GM18502 (cell line): Measurements from ENCODE around the gene ZNF445.
"Not testable (repeated sequence)": the region's sequence is repeated elsewhere in the genome, so short reads cannot be mapped to it uniquely, and the experiment has no call there.

Source experiments
- ATAC-seq: cut with Tn5 transposase; IDR thresholded peaks from one replicate; pipeline ENCODE4 v1.9.1; 2021; ENCODE audit warnings: mild to moderate bottlenecking; ENCODE audit not compliant: unreplicated experiment, poor library complexity

The ZNF445 gene

DNA sequence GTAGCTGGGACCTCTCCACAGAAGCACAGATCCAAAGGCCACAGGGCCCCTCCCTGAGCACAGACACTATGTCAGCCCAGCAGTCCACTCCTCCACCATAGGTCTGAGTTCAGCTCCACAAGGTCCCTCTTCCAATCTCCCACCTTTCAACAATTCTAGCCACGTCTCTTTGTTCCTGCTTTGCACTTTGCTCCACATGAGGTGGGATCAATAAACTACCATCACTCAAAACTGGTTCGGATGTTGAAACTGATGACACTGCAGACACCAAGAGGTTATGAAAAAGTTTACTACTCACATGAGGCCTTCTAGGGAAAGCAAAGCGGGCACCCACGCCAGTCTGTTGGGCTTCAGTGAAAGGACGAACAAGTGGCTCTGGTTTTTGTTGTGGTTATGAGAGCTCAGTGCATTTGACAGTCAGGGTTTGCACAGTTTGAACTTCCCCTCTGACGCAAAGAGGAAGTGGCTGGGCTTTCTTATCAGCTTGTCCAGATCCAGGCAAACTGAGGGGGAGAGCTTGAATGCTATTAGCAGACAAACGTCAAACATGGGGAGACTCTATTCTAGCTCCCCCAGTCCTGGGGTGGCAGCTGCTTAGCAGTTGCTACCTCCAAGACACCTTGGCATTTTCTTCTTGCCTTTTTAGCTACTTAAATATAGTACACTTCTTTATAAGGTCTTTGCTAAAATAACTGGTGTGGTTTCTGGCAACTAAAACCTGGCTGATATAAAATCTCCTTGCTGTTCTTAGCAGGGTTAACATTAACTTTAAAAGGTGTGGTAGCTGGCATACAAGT is 37.8 kb downstream of the ZNF445 start:
- ATAC-seq: peak; percentile 96

DNA sequence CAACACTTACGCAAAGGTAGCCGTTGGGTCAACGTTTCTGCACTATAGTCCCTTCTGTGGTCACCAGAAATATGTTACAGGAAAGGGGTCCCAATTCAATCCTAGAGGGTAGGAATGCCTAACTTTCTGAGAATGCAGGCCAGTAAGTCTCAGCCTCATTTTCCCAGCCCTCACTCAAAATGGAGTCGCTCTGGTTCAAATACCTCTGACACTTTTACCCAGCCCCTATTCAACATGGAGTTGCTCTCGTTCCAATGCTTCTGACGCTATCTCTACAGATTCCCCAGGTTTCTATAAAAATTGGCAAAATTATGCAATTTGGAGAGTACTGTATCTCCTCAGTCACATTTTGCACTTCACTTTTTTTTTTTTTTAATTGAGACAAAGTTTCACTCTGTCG is 39.7 kb downstream of the ZNF445 start:
- no peak for ATAC-seq

DNA sequence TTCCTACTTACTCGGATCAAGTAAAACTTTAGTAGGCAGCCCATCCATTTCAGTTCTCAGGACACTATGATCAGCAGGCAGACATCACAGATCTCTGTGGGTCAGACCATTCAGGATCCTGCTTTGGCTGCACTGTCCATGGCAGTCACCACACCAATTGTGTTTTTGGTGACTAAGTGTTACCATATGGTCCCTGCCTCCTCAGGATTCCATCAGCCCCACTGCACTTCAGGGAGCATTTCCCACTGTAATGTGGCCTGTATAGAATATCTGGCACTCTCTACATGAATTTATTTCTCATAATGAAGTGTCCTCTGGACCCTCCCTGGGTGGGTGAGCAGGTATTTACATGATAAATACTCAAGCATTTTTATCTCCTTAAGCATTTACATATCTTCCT is 41.3 kb downstream of the ZNF445 start:
- no peak for ATAC-seq

DNA sequence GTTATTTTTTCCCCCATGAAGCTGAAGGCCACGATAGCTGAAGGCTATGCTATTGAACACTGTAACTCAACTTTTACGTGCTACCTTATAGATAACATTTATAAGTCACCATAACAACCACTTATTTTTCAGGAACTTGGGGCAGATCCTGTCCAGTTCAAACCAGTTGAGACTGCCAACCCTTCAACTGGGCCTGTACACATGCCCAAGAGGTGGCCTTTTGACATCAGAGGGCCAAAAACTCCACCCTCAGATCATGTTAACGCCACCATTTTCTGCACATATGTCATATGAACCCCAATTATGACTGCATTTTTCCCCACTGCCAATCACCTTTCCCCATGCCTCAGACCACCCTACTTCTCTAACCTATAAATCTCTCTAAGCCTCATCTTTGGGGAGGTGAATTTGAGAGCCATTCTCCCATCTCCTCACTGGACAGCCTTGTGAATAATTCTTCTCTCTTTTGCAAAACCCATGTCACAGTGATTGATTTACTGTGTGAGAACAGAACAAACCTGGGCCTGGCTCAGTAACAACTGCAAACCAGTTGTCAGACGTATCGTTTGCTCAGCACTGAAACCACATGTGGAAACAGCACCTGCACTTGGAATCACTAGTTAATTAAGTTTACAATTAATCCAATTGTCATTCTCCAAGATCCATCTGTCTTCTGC is 42.5 kb downstream of the ZNF445 start:
- no peak for ATAC-seq

DNA sequence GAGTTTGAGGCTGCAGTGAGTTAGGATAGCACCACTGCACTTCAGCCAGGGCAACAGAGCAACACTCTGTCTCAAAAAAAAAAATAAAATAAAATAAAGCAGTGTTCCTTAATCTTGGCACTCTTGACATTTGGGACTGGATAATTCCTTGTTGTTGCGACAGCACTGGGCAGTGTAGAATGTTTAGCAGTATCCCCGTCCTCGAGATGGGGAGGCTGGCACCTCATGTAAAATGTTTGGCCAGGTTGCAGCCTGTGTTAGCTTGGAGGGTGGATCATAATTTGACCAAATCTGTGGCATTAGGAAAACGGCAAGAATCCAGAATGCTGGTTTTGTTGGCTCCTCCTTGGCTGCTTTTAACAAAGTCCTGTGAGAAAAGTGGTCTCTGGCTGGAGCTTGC is 47.0 kb downstream of the ZNF445 start:
- no peak for ATAC-seq

DNA sequence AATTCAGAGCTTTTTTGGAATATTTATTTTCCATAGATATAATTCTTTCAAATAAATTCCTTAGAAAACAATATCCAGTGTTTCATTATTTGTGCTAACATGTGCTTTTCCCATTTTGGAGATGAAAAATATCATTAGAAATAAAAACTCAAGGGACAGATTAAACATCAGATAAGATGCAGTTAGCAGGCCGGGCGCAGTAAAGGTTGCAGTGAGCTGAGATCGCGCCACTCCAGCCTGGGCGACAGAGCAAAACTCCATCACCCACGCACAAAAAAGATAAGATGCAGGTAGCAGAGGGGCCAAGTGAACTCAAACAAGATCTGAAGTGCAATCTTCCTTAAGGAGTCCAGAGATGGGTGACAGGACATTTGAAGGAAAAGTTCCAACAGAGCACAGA is 48.0 kb downstream of the ZNF445 start:
- no peak for ATAC-seq

DNA sequence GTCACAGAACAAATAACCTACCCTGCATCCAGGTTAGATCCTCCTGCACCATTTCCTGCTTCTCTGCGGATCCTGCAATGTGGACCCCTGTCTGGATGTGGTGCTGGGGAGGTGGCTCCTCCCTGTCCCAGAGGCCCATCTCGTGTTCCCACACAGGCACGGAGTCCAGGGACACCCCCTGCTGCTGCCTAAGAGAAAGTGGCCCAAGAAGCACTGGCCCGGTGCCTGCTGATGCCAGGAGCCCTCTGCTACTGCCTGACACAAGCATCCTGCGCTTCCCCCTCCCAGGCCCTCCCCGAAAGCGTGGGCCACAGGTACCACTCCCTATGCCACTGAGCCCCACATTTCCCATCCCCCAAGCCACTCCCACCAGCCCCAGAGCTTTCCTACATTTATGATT is 48.6 kb downstream of the ZNF445 start:
- no peak for ATAC-seq

DNA sequence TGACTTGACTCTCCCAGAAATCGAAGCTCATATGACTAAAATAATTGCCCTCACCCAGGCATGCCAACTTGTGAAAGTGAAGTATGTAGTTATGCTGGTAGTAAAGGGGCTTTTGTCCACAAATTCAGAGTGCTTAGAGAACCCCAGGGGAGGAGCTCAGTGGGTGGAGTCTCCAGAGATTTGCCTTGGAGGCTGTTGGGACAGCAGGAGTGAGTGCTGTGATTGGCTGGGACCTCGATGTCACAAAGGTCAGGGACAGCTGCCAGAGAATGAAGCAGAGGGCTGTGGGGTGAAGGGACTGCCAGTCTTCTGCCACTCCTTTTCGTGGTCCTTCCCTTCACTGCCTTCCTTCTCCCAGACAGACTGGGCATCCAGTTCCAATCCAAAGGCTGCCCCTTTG is 49.8 kb downstream of the ZNF445 start:
- ATAC-seq: no peak

DNA sequence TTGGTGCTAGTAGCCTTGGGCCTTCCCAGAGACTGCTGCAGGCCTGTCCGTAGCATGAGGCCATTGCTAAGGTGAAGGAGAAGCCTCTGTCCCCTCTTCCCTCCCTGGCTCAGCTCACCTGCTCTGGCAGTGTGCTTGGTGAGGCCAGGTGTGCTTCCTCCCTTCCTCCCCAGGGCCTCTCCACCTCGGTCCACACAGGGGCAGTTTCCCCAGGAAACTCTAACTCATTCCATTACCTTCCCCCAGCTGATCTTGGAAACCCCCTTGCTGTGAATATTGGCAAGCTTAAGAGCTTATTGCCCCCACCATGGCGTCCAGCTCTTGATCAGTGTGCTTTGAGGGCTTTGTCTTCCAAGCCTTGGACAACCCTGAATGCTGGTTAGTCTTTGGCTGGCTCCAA is 52.7 kb downstream of the ZNF445 start:
- no peak for ATAC-seq

DNA sequence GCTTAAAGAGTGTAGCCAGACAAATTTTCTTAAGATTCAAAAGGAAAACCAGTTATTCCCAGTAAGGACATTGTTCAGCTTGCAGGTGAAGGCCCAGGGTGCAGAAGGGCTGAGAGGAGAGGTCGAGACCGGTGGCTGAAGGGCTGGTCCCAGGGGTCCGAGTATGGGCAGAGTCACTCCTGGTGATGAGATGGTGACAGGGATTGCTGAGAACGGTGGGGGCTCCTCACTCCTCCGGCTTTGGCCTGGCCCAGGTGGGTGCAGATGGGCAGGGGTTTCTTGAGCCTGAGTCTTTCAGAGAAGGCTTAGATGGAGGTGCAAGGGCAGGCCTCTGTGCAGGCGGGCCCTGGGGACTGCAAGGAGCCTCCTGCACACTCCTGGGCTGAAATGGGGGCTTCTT is 56.2 kb downstream of the ZNF445 start:
- ATAC-seq: no peak

DNA sequence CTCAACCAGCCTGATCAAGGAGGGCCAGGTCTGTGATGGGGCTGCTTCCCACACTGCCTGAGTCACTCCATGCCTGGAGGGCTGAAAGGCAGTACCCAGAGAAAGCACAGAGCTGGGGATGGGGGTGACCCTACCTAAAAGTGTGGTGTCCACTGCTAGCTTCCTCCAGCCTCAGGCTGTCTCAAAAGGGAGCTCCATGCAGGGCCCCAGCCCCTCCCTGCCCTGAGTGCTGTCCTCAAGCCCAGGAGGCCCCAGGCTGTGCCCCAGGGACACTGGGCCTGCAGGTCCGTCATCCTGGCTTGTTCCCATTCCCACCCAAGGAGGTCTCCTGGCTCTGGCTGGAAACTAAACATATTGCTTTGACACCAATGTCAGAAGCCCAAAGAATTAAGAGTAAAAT is 56.8 kb downstream of the ZNF445 start:
- ATAC-seq: no peak

DNA sequence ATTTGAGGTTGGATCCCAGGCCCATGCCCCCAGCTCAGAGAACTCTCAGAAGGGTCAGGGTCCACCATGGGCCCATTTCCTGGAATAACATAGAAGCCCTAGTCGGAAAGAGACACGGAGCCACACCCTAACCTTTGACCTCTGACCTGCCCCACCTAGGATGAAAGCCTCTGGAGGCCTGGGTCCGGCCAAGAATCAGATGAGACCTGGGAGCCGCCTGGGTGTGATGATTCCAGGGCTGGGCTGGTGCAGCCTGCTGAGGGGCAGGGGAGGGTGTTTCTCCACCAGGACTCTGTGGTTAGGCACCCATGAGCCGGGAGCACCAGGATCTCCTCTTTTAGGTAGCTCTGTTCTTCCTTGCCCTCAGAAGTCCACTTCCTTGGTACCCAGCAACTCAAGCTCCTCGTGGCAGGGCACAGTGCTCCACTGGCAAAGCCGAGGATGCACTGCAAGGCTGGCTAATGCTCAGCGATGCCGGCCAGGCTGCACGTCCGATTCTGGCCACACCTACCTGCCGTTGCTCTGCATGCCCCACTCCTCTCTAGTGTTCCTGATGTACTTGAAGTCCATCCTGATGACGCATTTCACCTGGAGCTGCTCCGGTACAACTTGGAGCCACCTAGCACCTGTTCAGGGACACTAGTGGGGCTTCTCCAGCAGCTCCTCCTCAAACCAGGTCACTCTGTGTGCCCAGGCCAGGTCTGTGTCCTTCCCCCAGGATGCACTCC is 57.4 kb downstream of the ZNF445 start:
- no peak for ATAC-seq

DNA sequence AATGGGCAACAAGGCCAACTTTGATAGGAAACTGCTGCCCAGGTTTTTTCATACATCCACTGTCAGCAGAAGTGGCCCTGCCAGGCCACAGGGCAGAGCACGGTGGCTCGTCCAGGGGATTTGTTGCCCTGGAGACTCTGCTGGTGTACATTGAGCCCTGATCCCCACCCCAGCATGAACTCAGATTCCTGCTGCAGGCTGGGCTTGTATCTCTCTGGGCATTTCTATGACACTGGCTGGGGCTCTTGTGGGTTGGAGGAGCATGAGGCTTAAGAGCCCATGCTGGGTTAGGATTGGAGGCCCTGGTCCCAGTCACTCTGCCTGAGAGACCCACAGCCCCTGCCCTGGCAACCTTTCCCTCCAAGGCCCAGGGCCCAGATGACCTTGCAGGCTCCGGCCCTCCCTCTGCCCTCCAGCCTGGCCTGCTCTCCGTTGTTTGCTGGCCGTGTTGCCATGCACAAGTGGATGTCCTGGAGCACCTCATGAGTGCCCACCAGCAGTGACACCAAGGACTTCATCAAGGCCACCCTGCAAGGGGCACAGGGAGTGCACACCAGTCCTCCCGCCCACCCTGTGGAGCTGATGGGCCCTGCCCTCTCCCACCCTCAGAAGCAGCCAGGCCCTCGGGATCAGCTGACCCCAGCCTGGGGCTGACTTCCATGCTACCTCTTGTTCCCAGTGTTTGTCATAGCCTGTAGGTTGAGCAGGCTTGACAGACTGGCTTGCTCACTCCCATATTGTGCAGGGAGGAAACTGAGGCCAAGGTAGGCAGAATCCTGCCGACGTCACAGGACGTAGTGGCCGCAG is 58.2 kb downstream of the ZNF445 start:
- ATAC-seq: no peak

DNA sequence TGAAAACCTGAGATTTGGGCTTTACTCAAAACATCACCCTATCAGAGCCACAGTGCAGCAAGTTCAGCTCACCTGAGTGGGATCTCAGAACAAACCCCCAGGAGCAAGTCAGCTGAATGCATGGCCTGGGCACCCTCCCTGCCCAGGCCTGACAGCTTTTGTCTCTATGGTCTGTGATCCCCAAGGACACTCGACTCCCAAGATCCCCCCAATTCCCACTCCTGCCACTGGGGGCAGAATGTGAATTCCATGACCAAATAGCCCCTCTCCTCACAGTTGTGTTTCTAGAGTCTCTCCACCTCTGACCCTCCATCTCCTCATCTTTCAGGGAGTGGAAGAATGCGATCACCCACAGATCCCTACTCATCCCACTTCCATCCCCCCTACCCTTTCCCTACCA is 58.9 kb downstream of the ZNF445 start:
- no peak for ATAC-seq

DNA sequence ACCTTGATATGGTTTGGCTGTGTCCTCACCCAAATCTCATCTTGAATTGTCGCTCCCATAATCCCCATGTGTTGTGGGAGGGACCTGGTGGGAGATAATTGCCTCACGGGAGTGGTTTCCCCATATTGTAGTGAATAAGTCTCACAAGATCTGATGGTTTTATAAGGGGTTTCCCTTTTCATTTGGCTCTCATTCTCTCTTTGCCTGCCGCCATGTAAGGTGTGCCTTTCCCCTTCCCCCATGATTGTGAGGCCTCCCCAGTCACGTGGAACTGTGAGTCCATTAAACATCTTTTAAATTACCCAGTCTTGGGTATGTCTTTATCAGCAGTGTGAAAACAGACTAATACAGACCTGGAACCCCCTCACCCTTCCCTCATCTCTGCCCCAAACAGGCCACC is 59.4 kb downstream of the ZNF445 start:
- ATAC-seq: not testable (repeated sequence)

DNA sequence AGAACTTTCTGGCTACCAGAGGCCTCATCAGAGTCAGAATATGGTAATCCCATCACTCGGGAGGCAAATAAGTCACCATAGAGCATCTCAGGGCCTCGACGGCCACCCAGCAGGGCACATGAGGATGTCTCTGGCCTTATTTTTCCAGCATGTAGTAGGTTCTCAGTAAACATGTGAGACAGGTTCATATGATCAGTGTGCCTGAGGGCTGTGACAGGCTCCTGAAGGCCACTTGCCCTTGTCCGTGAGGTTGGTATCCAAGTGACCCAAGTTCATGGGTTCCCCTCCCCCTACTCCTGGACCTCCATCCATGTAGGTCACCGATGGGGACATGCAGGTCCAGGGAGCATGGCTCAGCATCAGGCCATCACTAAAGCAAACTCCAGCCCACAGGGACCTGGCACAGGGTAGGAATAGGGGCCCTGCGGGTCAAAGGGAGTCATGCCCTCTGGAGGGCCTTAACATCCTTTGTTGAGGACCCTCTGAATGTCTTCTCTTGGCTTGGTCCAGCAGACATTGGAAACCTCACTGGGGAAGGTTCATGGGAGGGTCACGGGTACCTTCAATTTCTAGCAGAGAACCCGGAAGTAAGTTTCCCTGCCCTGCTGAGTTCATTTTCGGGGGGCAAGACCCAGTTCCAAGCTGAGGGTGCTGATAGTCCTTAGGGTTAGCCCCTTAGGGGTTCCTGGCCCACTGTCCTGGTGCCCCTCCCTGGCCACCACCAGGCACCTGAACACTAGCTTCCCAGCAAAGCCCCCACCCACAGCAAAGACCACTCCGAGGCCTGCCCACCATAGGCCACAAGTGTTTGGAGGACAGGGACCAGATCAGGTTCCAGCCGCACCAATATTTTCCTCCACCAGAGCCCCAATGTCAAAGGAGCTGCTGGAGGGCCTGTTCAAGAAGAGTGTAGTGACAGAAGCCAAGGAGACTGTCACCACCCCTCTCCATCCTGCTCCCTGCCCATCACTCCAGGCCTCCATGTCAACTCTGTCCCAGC is 61.1 kb downstream of the ZNF445 start:
- no peak for ATAC-seq

DNA sequence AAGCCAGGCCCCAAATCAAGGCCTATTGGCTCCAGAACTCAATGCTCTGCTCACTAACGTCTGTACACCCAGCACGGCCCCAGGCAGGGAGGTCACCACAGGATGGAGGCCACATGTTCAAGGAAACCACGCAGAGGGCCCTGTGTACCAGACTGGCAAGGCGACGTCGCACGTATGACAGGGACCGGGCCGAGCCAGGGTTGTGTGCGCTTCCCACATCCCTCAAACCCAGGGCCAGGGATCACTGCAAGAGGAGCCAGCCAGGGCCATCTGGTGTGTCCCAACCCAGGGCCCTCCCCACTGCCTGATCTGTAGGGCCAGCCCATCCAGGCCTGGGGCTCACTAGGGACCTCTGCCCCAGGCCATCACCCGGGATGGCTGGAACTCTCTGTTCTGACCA is 62.0 kb downstream of the ZNF445 start:
- ATAC-seq: no peak

DNA sequence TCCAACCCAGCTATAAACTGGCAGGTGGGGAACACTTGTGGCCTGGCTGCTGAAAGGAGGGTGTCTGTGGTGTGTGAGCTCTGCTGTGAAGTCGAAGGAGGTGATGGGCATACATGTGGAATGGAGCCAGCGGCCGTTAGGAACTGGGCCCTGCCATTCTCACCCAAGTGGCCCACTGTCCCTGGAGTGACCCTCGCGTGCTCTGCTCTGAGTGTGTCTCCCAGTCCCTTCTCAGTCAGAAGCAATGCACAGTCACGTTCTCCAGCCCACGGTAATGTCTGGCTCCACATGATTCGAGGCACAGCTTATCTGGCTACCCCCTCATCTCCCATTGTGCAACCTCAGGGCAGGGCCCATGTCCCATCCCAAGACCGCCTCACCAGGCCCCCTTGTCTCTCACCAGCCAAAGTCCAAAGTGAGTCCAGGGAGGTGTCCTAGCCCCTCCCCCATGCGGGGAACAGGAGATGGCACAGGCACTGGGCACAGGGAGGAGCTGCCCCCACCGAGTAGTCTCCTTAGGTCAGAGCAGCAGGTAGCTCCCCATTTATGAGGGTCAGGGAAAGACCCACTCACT is 62.9 kb downstream of the ZNF445 start:
- ATAC-seq: no peak

DNA sequence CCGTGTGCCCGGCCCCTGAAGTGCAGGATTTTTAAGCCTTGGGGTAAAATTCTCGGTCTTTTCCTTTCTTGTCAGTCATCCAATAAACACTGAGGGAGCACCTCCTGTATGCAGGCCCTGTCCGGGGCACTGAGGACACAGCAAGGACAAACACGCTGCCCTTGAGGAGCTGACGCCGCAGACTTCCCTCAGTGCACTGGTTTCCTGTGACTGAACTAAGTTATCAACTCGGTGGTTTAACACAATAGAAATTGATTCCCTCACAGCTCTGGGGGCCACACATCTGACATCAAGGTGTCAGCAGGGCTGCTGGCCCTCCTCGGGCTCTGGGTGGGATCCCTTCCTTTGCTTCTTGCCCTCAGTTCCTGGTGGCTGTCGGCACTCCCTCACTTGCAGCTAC is 65.1 kb downstream of the ZNF445 start:
- ATAC-seq: no peak
